Activated CD4-positive, alpha-beta memory T cell treated with anti-CD3 and anti-CD28 coated beads, Interleukin-2, amount 10 ng/mL, durations not matched to agents 7 days and 5 days (primary cell): ENCODE results near the gene PPFIBP2. TPM values are rescaled to one million over a fixed set of nuclear protein-coding genes. Genes with fewer than 3 reads are reported as not detected.

Source experiments
- CTCF ChIA-PET: fragments of 350-600 bp; sonication (Branson Sonifier 250); formaldehyde crosslinking; loops from one replicate; lab custom pipeline; 2021; ENCODE audit warnings: antibody characterized with exemption, inconsistent platforms; lab: Charles Lee
- POLR2A ChIA-PET: fragments of 350-600 bp; sonication (Branson Sonifier 250); formaldehyde crosslinking; loops from one replicate; lab custom pipeline; 2021; ENCODE audit warnings: antibody characterized with exemption; lab: Charles Lee
- DNase-seq: peaks from one replicate; pipeline ENCODE4 v3.0.0-alpha.2; 2020
- H3K27ac Mint-ChIP-seq: one replicate; pipeline ENCODE4 v1.8.0; 2021; ENCODE audit warnings: mild to moderate bottlenecking, mixed read lengths
- H3K27me3 Mint-ChIP-seq: one replicate; pipeline ENCODE4 v1.8.0; 2021; ENCODE audit warnings: mixed read lengths
- H3K36me3 Mint-ChIP-seq: one replicate; pipeline ENCODE4 v1.8.0; 2021; ENCODE audit warnings: low read depth, mixed read lengths
- H3K4me1 Mint-ChIP-seq: one replicate; pipeline ENCODE4 v1.8.0; 2021; ENCODE audit warnings: mixed read lengths
- H3K4me3 Mint-ChIP-seq: one replicate; pipeline ENCODE4 v1.8.0; 2021; ENCODE audit warnings: mild to moderate bottlenecking, mixed read lengths
- H3K9me3 Mint-ChIP-seq: one replicate; pipeline ENCODE4 v1.8.0; 2021; ENCODE audit warnings: mixed read lengths
- total RNA-seq, 2 experiments: library from RNA; stranded (reverse); gene quantifications; one replicate each; pipeline ENCODE4 v1.2.3, GENCODE V29; 2021

Gene PPFIBP2
- total RNA-seq, 2 experiments from 2014 or later = 21.9 to 24.7 TPM

DNA sequence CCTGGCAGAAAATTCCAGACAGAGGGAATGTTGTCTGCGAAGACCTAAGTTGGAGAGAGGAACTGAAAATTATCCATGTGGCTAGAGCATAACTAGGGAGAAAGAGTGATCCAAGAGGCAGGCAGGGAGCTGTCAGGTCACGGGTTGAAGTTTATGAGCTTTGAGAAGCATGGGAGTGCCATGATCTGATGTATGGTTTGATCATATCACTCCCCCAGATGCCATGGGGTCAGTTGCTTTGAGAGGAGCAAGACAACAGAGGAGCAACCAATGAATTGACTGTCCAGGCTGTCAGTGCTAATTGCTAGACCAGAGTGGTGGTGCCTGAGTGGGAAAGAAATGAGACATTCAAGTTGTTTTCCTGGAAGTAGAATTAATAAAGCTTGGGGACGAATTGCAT, 105.5 kb downstream of the PPFIBP2 start:
- H3K4me3 Mint-ChIP-seq = no peak overlapping the region
- ChIA-PET POLR2A (no interaction called here), CTCF (interaction anchor here (1.2 kb wide), 1 partner anchor 9 kb away, joined by 3 read pairs; no protein-coding TSS in a partner anchor)
- no peak overlapping the region for H3K27ac Mint-ChIP-seq
- H3K9me3 Mint-ChIP-seq = no peaks in the 10 kb centered on the region
- H3K4me1 Mint-ChIP-seq = no peaks in the 10 kb centered on the region
- H3K36me3 Mint-ChIP-seq = no peaks in the 10 kb centered on the region
- DNase-seq = no peak
- no peaks in the 10 kb centered on the region for H3K27me3 Mint-ChIP-seq

DNA sequence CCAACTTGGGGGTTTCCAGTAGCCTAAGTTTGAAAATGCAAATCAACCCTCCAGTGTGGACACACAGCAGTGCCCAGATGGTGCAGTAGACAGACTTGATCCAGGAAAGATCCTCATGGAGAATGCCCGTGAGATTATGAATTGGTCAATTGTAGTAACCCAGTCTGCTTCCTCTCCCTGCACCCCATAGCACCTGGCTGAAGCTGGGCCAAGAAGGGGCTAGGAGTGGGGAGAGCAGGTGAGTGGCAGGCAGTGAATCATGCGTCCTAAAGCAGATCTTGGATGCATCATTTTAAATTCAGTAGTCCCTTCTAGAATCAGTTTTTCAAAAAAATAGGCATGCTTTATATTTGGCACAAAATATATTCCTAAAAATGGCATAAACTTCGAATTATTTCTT, 107.3 kb downstream of the PPFIBP2 start:
- Mint-ChIP-seq H3K36me3 (no peaks in the 10 kb centered on the region), H3K4me1 (no peaks in the 10 kb centered on the region), H3K4me3 (no peak overlapping the region), H3K27me3 (no peaks in the 10 kb centered on the region), H3K27ac (no peak overlapping the region), H3K9me3 (no peaks in the 10 kb centered on the region)
- CTCF ChIA-PET = no interaction called here
- no peak for DNase-seq
- POLR2A ChIA-PET = no interaction called here

DNA sequence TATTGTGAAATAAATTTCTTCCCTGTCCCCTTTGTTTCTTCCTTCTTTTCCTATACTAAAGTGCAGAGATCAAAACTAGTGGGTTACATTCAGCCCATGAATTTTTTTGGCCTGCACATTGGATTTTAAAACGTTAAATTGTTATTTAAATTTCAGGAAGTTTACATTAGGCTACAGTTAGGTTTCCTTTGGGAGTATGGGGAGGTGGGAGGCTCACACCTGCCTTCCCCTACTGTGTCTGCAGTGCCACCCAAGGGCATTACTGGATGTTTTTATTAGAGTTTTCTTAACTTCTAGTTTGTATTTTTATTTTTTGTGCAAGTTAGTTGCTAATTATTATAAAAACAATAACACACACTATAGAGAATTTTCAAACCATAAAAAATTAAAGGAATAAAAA, 107.8 kb downstream of the PPFIBP2 start:
- Mint-ChIP-seq H3K27me3 (no peaks in the 10 kb centered on the region), H3K27ac (no peak overlapping the region), H3K4me1 (no peaks in the 10 kb centered on the region), H3K4me3 (no peak overlapping the region), H3K36me3 (no peaks in the 10 kb centered on the region), H3K9me3 (no peaks in the 10 kb centered on the region)
- DNase-seq = no peak
- CTCF ChIA-PET = no interaction called here
- POLR2A ChIA-PET = no interaction called here

DNA sequence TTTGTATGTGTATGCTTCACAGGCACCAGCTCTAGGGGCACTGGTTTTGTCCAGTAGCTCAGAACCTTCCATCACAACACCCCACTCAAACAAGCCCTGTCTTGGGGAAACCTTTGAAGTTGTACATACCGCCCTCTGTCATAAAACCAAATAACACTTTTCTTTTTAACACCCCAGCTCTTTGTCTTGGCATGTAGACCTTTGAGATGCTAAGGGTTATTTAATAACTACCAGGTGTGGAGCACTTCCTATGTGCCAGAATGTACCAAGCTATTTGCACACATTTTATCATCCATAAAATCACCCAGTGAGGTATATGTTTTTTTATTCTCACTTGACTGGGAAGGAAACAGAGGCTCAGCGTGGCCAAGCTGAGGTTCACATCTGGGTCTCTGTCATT, 108.9 kb downstream of the PPFIBP2 start:
- CTCF ChIA-PET = interaction anchor here (0.7 kb wide), 1 partner anchor 110 kb away, joined by 3 read pairs; no protein-coding TSS in a partner anchor
- H3K4me1 Mint-ChIP-seq = no peaks in the 10 kb centered on the region
- no peaks in the 10 kb centered on the region for H3K27me3 Mint-ChIP-seq
- H3K36me3 Mint-ChIP-seq = no peaks in the 10 kb centered on the region
- no peak overlapping the region for H3K4me3 Mint-ChIP-seq
- H3K9me3 Mint-ChIP-seq = no peaks in the 10 kb centered on the region
- POLR2A ChIA-PET = no interaction called here
- no peak for DNase-seq
- H3K27ac Mint-ChIP-seq = no peak overlapping the region

- Mint-ChIP-seq H3K27ac (no peak overlapping the region), H3K27me3 (no peaks in the 10 kb centered on the region), H3K4me3 (no peak overlapping the region), H3K9me3 (no peaks in the 10 kb centered on the region), H3K4me1 (no peaks in the 10 kb centered on the region), H3K36me3 (peaks cover 5% of the 10 kb centered on the region)
- ChIA-PET CTCF (interaction anchor here (1.5 kb wide), 1 partner anchor 116 kb away, joined by 8 read pairs; the partner anchor contains the start of gene PPFIBP2), POLR2A (interaction anchor here (1.4 kb wide), 1 partner anchor 102 kb away, joined by 4 read pairs; no protein-coding TSS in a partner anchor)
- no peak for DNase-seq
Measured at GRCh38 chr11:7628660-7629059, 114.9 kb downstream of the PPFIBP2 start.

- Mint-ChIP-seq H3K27ac (no peak overlapping the region), H3K27me3 (no peaks in the 10 kb centered on the region), H3K4me3 (no peak overlapping the region), H3K9me3 (no peaks in the 10 kb centered on the region), H3K4me1 (no peaks in the 10 kb centered on the region), H3K36me3 (peaks cover 11% of the 10 kb centered on the region)
- ChIA-PET CTCF (interaction anchor here (1.5 kb wide), 1 partner anchor 117 kb away, joined by 8 read pairs; the partner anchor contains the start of gene PPFIBP2), POLR2A (no interaction called here)
- no peak for DNase-seq
Measured at GRCh38 chr11:7630002-7630401, 116.2 kb downstream of the PPFIBP2 start.

GRCh38 chr11:7632211-7632610, 118.4 kb downstream of the PPFIBP2 start:
- H3K36me3 Mint-ChIP-seq = peaks cover 11% of the 10 kb centered on the region
- no peak overlapping the region for H3K4me3 Mint-ChIP-seq
- ChIA-PET CTCF (no interaction called here), POLR2A (no interaction called here)
- no peak for DNase-seq
- no peaks in the 10 kb centered on the region for H3K4me1 Mint-ChIP-seq
- no peaks in the 10 kb centered on the region for H3K27me3 Mint-ChIP-seq
- no peaks in the 10 kb centered on the region for H3K9me3 Mint-ChIP-seq
- no peak overlapping the region for H3K27ac Mint-ChIP-seq

DNA sequence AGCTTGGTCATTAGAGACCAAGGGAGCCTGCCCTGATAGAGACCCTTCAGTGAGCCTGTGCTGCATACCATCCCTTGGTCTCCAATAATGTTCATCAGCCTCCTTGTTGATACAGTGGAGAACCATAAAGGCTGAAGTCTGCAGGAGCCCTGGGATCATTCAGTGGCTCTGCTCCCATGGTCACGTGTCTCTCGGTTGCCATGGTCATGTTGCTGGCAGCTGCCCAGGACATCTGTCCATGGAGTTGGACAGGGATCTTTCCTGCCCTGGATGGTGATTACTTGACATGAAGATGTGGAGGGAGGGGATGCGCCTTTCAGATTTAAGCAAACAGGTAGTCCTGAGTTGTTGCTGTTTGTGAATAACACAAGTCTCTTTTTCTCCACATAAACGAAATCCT, 121.3 kb downstream of the PPFIBP2 start:
- H3K36me3 Mint-ChIP-seq = peaks cover 11% of the 10 kb centered on the region
- H3K27ac Mint-ChIP-seq = no peak overlapping the region
- H3K4me1 Mint-ChIP-seq = peaks cover 2% of the 10 kb centered on the region
- H3K4me3 Mint-ChIP-seq = no peak overlapping the region
- ChIA-PET CTCF (no interaction called here), POLR2A (no interaction called here)
- DNase-seq = no peak
- no peaks in the 10 kb centered on the region for H3K27me3 Mint-ChIP-seq
- H3K9me3 Mint-ChIP-seq = no peaks in the 10 kb centered on the region

GRCh38 chr11:7635708-7636107, 121.9 kb downstream of the PPFIBP2 start:
- CTCF ChIA-PET = no interaction called here

DNA sequence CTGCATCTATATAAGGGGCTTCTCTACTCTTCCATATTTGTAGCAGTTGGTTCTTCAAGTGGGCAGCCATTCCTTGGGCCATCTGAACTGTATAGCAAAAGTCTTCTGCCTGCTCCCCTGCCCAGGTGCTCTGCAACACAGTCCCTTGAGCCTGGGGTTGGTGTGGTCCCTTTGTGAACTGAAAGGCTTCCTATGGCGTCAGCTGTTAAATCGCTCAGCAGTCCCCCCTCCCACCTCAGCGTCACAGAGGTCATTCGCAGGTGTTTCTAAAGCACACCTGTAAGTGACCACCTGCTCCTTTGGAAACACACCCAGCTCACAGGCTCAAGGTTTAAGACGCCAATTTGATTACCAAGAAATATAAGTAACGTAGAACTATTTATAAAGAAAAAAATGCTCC, 122.6 kb downstream of the PPFIBP2 start:
- H3K27me3 Mint-ChIP-seq = no peaks in the 10 kb centered on the region
- no peak overlapping the region for H3K4me3 Mint-ChIP-seq
- CTCF ChIA-PET = no interaction called here
- no peaks in the 10 kb centered on the region for H3K9me3 Mint-ChIP-seq
- H3K4me1 Mint-ChIP-seq = peaks cover 2% of the 10 kb centered on the region
- peaks cover 11% of the 10 kb centered on the region for H3K36me3 Mint-ChIP-seq
- H3K27ac Mint-ChIP-seq = no peak overlapping the region
- no peak for DNase-seq
- POLR2A ChIA-PET = no interaction called here

More at GRCh38 chr11:7635708-7636107, 121.9 kb downstream of the PPFIBP2 start:
- peaks cover 11% of the 10 kb centered on the region for H3K36me3 Mint-ChIP-seq
- peaks cover 2% of the 10 kb centered on the region for H3K4me1 Mint-ChIP-seq
- DNase-seq = no peak
- no peaks in the 10 kb centered on the region for H3K9me3 Mint-ChIP-seq
- H3K27me3 Mint-ChIP-seq = no peaks in the 10 kb centered on the region
- H3K4me3 Mint-ChIP-seq = no peak overlapping the region
- no peak overlapping the region for H3K27ac Mint-ChIP-seq
- POLR2A ChIA-PET = no interaction called here

- Mint-ChIP-seq H3K36me3 (peaks cover 16% of the 10 kb centered on the region), H3K27me3 (no peaks in the 10 kb centered on the region)
- POLR2A ChIA-PET = no interaction called here
Measured at GRCh38 chr11:7637447-7638157, 123.8 kb downstream of the PPFIBP2 start.

GRCh38 chr11:7638710-7639642, 125.2 kb downstream of the PPFIBP2 start:
- no peaks in the 10 kb centered on the region for H3K27me3 Mint-ChIP-seq
- peaks cover 16% of the 10 kb centered on the region for H3K36me3 Mint-ChIP-seq
- ChIA-PET CTCF (interaction anchor here (0.9 to 1.4 kb wide), 2 partner anchors 26 to 126 kb away, joined by 3 read pairs; partner anchors contain the start of gene PPFIBP2), POLR2A (no interaction called here)
- H3K4me3 Mint-ChIP-seq = no peak overlapping the region
- no peak overlapping the region for H3K27ac Mint-ChIP-seq
- peaks cover 2% of the 10 kb centered on the region for H3K4me1 Mint-ChIP-seq
- no peaks in the 10 kb centered on the region for H3K9me3 Mint-ChIP-seq
- DNase-seq = no peak

More at GRCh38 chr11:7637447-7638157, 123.8 kb downstream of the PPFIBP2 start:
- H3K9me3 Mint-ChIP-seq = no peaks in the 10 kb centered on the region
- H3K27ac Mint-ChIP-seq = no peak overlapping the region
- CTCF ChIA-PET = interaction anchor here (1.4 kb wide), 1 partner anchor 28 kb away, joined by 3 read pairs; no protein-coding TSS in a partner anchor
- H3K4me3 Mint-ChIP-seq = no peak overlapping the region
- H3K4me1 Mint-ChIP-seq = peaks cover 2% of the 10 kb centered on the region
- no peak for DNase-seq

DNA sequence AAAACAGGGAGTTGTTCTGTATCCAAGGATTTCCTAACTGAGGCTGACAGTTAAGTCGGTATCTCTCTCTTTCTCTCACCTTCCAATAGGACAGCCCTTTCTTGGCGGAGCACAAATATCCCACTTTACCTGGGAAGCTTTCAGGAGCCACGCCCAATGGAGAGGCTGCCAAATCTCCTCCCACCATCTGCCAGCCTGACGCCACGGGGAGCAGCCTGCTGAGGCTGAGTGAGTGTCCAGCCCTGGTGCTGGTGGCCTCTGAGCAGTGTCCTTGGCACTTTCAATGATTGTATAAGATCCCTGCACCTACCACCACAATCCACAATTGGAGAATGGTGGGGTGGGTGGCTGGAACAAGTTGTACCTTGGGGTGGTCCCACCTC, 125.8 kb downstream of the PPFIBP2 start:
- Mint-ChIP-seq H3K27me3 (no peaks in the 10 kb centered on the region), H3K4me3 (no peak overlapping the region), H3K4me1 (peaks cover 2% of the 10 kb centered on the region), H3K27ac (no peak overlapping the region), H3K9me3 (no peaks in the 10 kb centered on the region), H3K36me3 (peaks cover 13% of the 10 kb centered on the region)
- ChIA-PET POLR2A (no interaction called here), CTCF (interaction anchor here (0.9 kb wide), 1 partner anchor 126 kb away, joined by 3 read pairs; the partner anchor contains the start of gene PPFIBP2)
- no peak for DNase-seq
